Bronchial epithelial cell (primary cell): ENCODE data around the gene EXOC3L1. TPM values are rescaled to one million over a fixed set of nuclear protein-coding genes. Genes with fewer than 3 reads are reported as not detected.
A peak's percentile ranks its signal among the peaks of the same experiment; 100 is the strongest.

Source experiments
- DNase-seq: peaks from one replicate; pipeline ENCODE4 v3.0.0-alpha.2; 2010; ENCODE audit warnings: low read depth
- FAIRE-seq: peaks from 2 replicates; lab custom pipeline; 2011; peaks lifted over from hg19 to GRCh38; lab: Jason Lieb, UNC
- H3K27me3 ChIP-seq: 2 replicates; pipeline ENCODE4 v1.5.1; 2011; ENCODE audit warnings: low read length; ENCODE audit not compliant: control insufficient read depth, insufficient read depth
- H3K36me3 ChIP-seq: 2 replicates; pipeline ENCODE4 v1.5.1; 2011; ENCODE audit warnings: low read length; ENCODE audit not compliant: control insufficient read depth, insufficient read depth
- H3K4me3 ChIP-seq: 2 replicates; pipeline ENCODE4 v1.5.1; 2011; ENCODE audit warnings: mild to moderate bottlenecking, low read depth, low read length, control low read depth
- CTCF ChIP-seq: IDR thresholded peaks from 2 replicates; pipeline ENCODE4 v1.5.1; 2011; ENCODE audit warnings: mild to moderate bottlenecking, moderate library complexity, low read length, control low read depth, inconsistent platforms; ENCODE audit not compliant: insufficient read depth, severe bottlenecking
- total RNA-seq: library from RNA; depleted of rRNA; stranded (reverse); fragments of >200 nt; gene quantifications from 2 replicates; pipeline ENCODE4 v1.2.1, GENCODE V29; 2014

Gene EXOC3L1
- total RNA-seq, 1 donor from 2014 or later, result not detected

- TF ChIP-seq CTCF, result no peak
- FAIRE-seq, result no peak
These were observed 2.6 kb downstream of the EXOC3L1 start for GRCh38 chr16:67187175-67187890.

DNA sequence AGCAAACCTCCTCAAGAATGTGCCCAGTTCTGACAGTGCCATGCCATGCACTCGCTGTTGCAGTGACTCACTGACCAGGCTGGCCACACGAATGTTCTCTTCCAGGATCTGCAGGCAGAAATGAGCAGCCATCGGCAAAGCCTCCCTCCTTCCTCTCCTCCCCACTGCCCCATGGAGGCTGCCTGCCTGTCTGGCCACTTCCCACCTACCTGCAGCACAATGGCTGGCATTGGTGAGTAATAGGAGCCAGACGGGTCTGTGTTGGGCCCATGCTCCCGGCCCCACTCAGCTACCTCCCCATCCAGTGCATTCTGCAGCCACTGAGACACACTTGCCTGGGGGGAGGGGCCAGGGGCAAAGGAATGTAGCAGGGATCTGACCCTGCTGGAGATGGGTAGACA, 3.4 kb downstream of the EXOC3L1 start:
- peak; percentile 35 for DNase-seq
- Histone ChIP-seq H3K4me3 (no peak overlapping the region), H3K27me3 (no peaks in the 10 kb centered on the region), H3K36me3 (no peaks in the 10 kb centered on the region)
- FAIRE-seq, result no peak
- no peak for TF ChIP-seq CTCF

More at GRCh38 chr16:67187175-67187890, 2.6 kb downstream of the EXOC3L1 start:
- no peaks in the 10 kb centered on the region for H3K36me3 ChIP-seq
- H3K4me3 ChIP-seq, result no peak overlapping the region
- DNase-seq, result no peak
- no peaks in the 10 kb centered on the region for H3K27me3 ChIP-seq

GRCh38 chr16:67185651-67186134, 4.2 kb downstream of the EXOC3L1 start:
- no peaks in the 10 kb centered on the region for H3K27me3 ChIP-seq
- FAIRE-seq (peak; percentile 86), DNase-seq (no peak)
- TF ChIP-seq CTCF, result no peak
- no peaks in the 10 kb centered on the region for H3K36me3 ChIP-seq
- no peak overlapping the region for H3K4me3 ChIP-seq

- DNase-seq, result peak; percentile 68
- Histone ChIP-seq H3K36me3 (no peaks in the 10 kb centered on the region), H3K4me3 (no peak overlapping the region), H3K27me3 (no peaks in the 10 kb centered on the region)
- TF ChIP-seq CTCF, result peak; percentile 92
- no peak for FAIRE-seq
These were observed 4.8 kb downstream of the EXOC3L1 start for GRCh38 chr16:67184995-67185650.

GRCh38 chr16:67184453-67184994, 5.4 kb downstream of the EXOC3L1 start:
- no peaks in the 10 kb centered on the region for H3K27me3 ChIP-seq
- FAIRE-seq (no peak), DNase-seq (no peak)
- TF ChIP-seq CTCF, result no peak
- H3K4me3 ChIP-seq, result peak overlapping the region; percentile 78
- H3K36me3 ChIP-seq, result no peaks in the 10 kb centered on the region
